H9 (cell line): ENCODE data around the gene SGIP1. TPM values are rescaled to one million over a fixed set of nuclear protein-coding genes. Genes with fewer than 3 reads are reported as not detected.

ENCODE experiments used
- DNase-seq: peaks from one replicate; pipeline ENCODE4 v3.0.0-alpha.2; 2017
- H2AFZ ChIP-seq: one replicate; pipeline ENCODE4 v1.6.1; 2013; ENCODE audit warnings: mild to moderate bottlenecking, low read length, control low read depth, moderate library complexity
- H2AK5ac ChIP-seq: 2 replicates; pipeline ENCODE4 v1.6.1; 2013; ENCODE audit warnings: low read length, control low read depth, mixed read lengths; ENCODE audit not compliant: insufficient read length
- H2BK120ac ChIP-seq: one replicate; pipeline ENCODE4 v1.6.1; 2013; ENCODE audit warnings: low read depth, mild to moderate bottlenecking, low read length, control low read depth, inconsistent platforms; ENCODE audit not compliant: poor library complexity, severe bottlenecking
- H2BK12ac ChIP-seq: 2 replicates; pipeline ENCODE4 v1.6.1; 2013; ENCODE audit warnings: low read length, control low read depth, mixed read lengths, low read depth; ENCODE audit not compliant: insufficient read length
- H2BK15ac ChIP-seq: 2 replicates; pipeline ENCODE4 v1.6.1; 2013; ENCODE audit warnings: low read depth, low read length, control low read depth
- H2BK20ac ChIP-seq: one replicate; pipeline ENCODE4 v1.6.1; 2013; ENCODE audit warnings: low read depth, mild to moderate bottlenecking, low read length, control low read depth, inconsistent platforms; ENCODE audit not compliant: poor library complexity, severe bottlenecking
- H2BK5ac ChIP-seq: 2 replicates; pipeline ENCODE4 v1.6.1; 2013; ENCODE audit warnings: low read length, control low read depth, mixed read lengths; ENCODE audit not compliant: insufficient read length
- H3K14ac ChIP-seq: 2 replicates; pipeline ENCODE4 v1.6.1; 2013; ENCODE audit warnings: low read length, control low read depth; ENCODE audit not compliant: insufficient read depth
- H3K18ac ChIP-seq: 2 replicates; pipeline ENCODE4 v1.6.1; 2013; ENCODE audit warnings: low read depth, mild to moderate bottlenecking, mixed read lengths, low read length, control low read depth; ENCODE audit not compliant: insufficient read length
- H3K23ac ChIP-seq: 2 replicates; pipeline ENCODE4 v1.6.1; 2013; ENCODE audit warnings: low read length, control low read depth, mixed read lengths, low read depth; ENCODE audit not compliant: insufficient read length
- H3K23me2 ChIP-seq: 2 replicates; pipeline ENCODE4 v1.6.1; 2013; ENCODE audit warnings: low read depth, mild to moderate bottlenecking, mixed read lengths, low read length, control low read depth; ENCODE audit not compliant: insufficient read length, poor library complexity, severe bottlenecking
- H3K27ac ChIP-seq: 2 replicates; pipeline ENCODE4 v1.5.1; 2013; ENCODE audit warnings: low read length, control low read depth, mixed read lengths, low read depth; ENCODE audit not compliant: insufficient read length
- H3K27me3 ChIP-seq: 2 replicates; pipeline ENCODE4 v1.6.1; 2013; ENCODE audit warnings: low read length, control low read depth, inconsistent platforms; ENCODE audit not compliant: insufficient read depth
- H3K4ac ChIP-seq: 2 replicates; pipeline ENCODE4 v1.6.1; 2013; ENCODE audit warnings: low read depth, mild to moderate bottlenecking, control low read depth, inconsistent platforms, low read length, moderate library complexity
- H3K4me1 ChIP-seq: 2 replicates; pipeline ENCODE4 v1.6.1; 2013; ENCODE audit warnings: low read length, control low read depth, inconsistent platforms; ENCODE audit not compliant: insufficient read depth
- H3K4me2 ChIP-seq: 2 replicates; pipeline ENCODE4 v1.6.1; 2013; ENCODE audit warnings: low read length, control low read depth, mixed read lengths; ENCODE audit not compliant: insufficient read length, insufficient read depth
- H3K56ac ChIP-seq: 2 replicates; pipeline ENCODE4 v1.6.1; 2013; ENCODE audit warnings: low read depth, mild to moderate bottlenecking, mixed read lengths, low read length, control low read depth; ENCODE audit not compliant: insufficient read length
- H3K79me1 ChIP-seq: 2 replicates; pipeline ENCODE4 v1.6.1; 2013; ENCODE audit warnings: low read depth, mild to moderate bottlenecking, moderate library complexity, low read length, control low read depth, inconsistent platforms; ENCODE audit not compliant: insufficient read depth, poor library complexity, severe bottlenecking
- H3K79me2 ChIP-seq: 2 replicates; pipeline ENCODE4 v1.6.1; 2013; ENCODE audit warnings: low read length, control low read depth, inconsistent platforms; ENCODE audit not compliant: insufficient read depth
- H3K9ac ChIP-seq: 2 replicates; pipeline ENCODE4 v1.6.1; 2013; ENCODE audit warnings: low read length, control low read depth, mixed read lengths; ENCODE audit not compliant: insufficient read length; ENCODE audit errors: extremely low read depth
- H3K9me3 ChIP-seq: one replicate; pipeline ENCODE4 v1.6.1; 2013; ENCODE audit warnings: low read depth, low read length, inconsistent platforms; ENCODE audit not compliant: control insufficient read depth
- H3T11ph ChIP-seq: one replicate; pipeline ENCODE4 v1.6.1; 2013; ENCODE audit warnings: mild to moderate bottlenecking, low read length, control low read depth, inconsistent platforms
- H4K20me1 ChIP-seq: one replicate; pipeline ENCODE4 v1.6.1; 2013; ENCODE audit not compliant: control insufficient read depth, insufficient read length, insufficient read depth
- H4K5ac ChIP-seq: 2 replicates; pipeline ENCODE4 v1.6.1; 2013; ENCODE audit warnings: low read depth, mild to moderate bottlenecking, mixed read lengths, low read length, control low read depth; ENCODE audit not compliant: insufficient read length
- H4K8ac ChIP-seq: replicated peaks from 2 replicates; pipeline ENCODE4 v1.6.1; 2013; ENCODE audit warnings: low read length, control low read depth, mixed read lengths, low read depth; ENCODE audit not compliant: insufficient read length
- H4K91ac ChIP-seq: 2 replicates; pipeline ENCODE4 v1.6.1; 2013; ENCODE audit warnings: low read depth, mild to moderate bottlenecking, moderate library complexity, mixed read lengths, low read length, control low read depth; ENCODE audit not compliant: insufficient read length
- H3K27ac Mint-ChIP-seq, 3 experiments: 2 replicates in 2 of 3; 3 replicates in 1 of 3; pipeline ENCODE4 v1.8.0; 2020 to 2021; ENCODE audit warnings: mixed read lengths in 3 of 3, mild to moderate bottlenecking in 1 of 3, moderate library complexity in 1 of 3
- H3K27me3 Mint-ChIP-seq: 2 replicates; pipeline ENCODE4 v1.8.0; 2021; ENCODE audit warnings: low read depth, mild to moderate bottlenecking, moderate library complexity, mixed read lengths
- H3K36me3 Mint-ChIP-seq, 3 experiments: 2 replicates in 2 of 3; 3 replicates in 1 of 3; pipeline ENCODE4 v1.8.0; 2020 to 2021; ENCODE audit warnings: low read depth in 3 of 3, mixed read lengths in 3 of 3; ENCODE audit not compliant: insufficient read depth in 1 of 3
- H3K4me1 Mint-ChIP-seq, 2 experiments: 2 replicates each; pipeline ENCODE4 v1.8.0; 2020; ENCODE audit warnings: mixed read lengths in 2 of 2
- H3K4me3 Mint-ChIP-seq, 2 experiments: 2 replicates in 1 of 2; 3 replicates in 1 of 2; pipeline ENCODE4 v1.8.0; 2020 to 2021; ENCODE audit warnings: mild to moderate bottlenecking in 2 of 2, mixed read lengths in 2 of 2, moderate library complexity in 1 of 2
- H3K9me3 Mint-ChIP-seq, 2 experiments: 2 replicates in 1 of 2; 3 replicates in 1 of 2; pipeline ENCODE4 v1.8.0; 2020; ENCODE audit warnings: mild to moderate bottlenecking in 2 of 2, mixed read lengths in 2 of 2, moderate library complexity in 1 of 2
- WGBS: extraction: QIAGEN DNeasy Blood & Tissue Kit; methylation state at CpG from one replicate; pipeline ENCODE4 v1.1.7; 2013; ENCODE audit warnings: missing lambda C conversion rate, low lambda C conversion rate, mixed read lengths; ENCODE audit not compliant: insufficient read length; ENCODE audit errors: extremely low coverage; 5-methylcytosine and 5-hydroxymethylcytosine counted together
- total RNA-seq: library from RNA; stranded (reverse); gene quantifications from 2 replicates; pipeline ENCODE4 v1.2.1, GENCODE V29; 2021
- TF ChIP-seq, protein P1 (sequence below): fragments of 200-600 bp; sonication (generic); conservative IDR thresholded peaks from 3 replicates; pipeline ENCODE4 v1.8.0; 2021; ENCODE audit warnings: antibody characterized with exemption, mild to moderate bottlenecking

Gene SGIP1
- total RNA-seq, 1 experiment from 2014 or later, result 1.5 TPM

DNA sequence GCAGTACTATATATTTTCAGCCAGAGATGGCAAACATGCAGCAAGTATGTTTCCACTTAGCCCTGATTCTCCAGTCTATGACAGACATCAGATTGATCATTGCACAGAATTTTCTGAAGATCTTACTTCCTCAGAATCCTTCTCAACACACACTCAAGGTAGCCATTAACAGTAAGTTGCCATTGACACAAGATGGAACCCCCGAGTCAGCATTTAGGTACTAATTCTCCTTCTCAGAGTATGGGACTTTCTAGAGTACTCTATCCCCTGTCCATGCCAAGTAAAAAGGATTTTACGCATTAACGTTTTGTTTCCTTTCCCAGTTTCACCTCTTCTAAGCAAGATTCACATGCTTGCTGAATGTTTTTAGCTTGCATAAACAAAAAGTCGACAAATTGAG, 63.5 kb downstream of the SGIP1 start:
- H2BK5ac ChIP-seq, result no peak overlapping the region
- H2BK120ac ChIP-seq, result no peak overlapping the region
- H2BK15ac ChIP-seq, result no peak overlapping the region
- no peaks in the 10 kb centered on the region for H3K79me1 ChIP-seq
- H4K91ac ChIP-seq, result no peak overlapping the region
- no peak overlapping the region for H3T11ph ChIP-seq
- no peaks in the 10 kb centered on the region for H3K27me3 ChIP-seq
- Mint-ChIP-seq H3K4me3 (no peak overlapping the region), H3K9me3 (peaks cover 3 to 8% of the 10 kb centered on the region in 2 experiments; a peak in 3 of 5 replicates), H3K4me1 (no peaks in the 10 kb centered on the region), H3K27ac (no peak overlapping the region), H3K36me3 (no peaks in the 10 kb centered on the region; a peak in 1 of 7 replicates), H3K27me3 (no peaks in the 10 kb centered on the region)
- no CpG with 5 or more reads among the region's 4 CpGs for WGBS
- H3K79me2 ChIP-seq, result no peaks in the 10 kb centered on the region
- no peak overlapping the region for H3K18ac ChIP-seq
- H3K4me2 ChIP-seq, result no peak overlapping the region
- H3K4me1 ChIP-seq, result no peaks in the 10 kb centered on the region
- no peak overlapping the region for H2BK12ac ChIP-seq
- no peak overlapping the region for H2AK5ac ChIP-seq
- no peaks in the 10 kb centered on the region for H3K23me2 ChIP-seq
- no peak overlapping the region for H2BK20ac ChIP-seq
- no peak overlapping the region for H2AFZ ChIP-seq
- DNase-seq, result no peak
- H4K5ac ChIP-seq, result no peak overlapping the region
- TF ChIP-seq, protein P1, sequence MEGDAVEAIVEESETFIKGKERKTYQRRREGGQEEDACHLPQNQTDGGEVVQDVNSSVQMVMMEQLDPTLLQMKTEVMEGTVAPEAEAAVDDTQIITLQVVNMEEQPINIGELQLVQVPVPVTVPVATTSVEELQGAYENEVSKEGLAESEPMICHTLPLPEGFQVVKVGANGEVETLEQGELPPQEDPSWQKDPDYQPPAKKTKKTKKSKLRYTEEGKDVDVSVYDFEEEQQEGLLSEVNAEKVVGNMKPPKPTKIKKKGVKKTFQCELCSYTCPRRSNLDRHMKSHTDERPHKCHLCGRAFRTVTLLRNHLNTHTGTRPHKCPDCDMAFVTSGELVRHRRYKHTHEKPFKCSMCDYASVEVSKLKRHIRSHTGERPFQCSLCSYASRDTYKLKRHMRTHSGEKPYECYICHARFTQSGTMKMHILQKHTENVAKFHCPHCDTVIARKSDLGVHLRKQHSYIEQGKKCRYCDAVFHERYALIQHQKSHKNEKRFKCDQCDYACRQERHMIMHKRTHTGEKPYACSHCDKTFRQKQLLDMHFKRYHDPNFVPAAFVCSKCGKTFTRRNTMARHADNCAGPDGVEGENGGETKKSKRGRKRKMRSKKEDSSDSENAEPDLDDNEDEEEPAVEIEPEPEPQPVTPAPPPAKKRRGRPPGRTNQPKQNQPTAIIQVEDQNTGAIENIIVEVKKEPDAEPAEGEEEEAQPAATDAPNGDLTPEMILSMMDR, result no peak
- no peaks in the 10 kb centered on the region for H4K20me1 ChIP-seq
- no peak overlapping the region for H3K9ac ChIP-seq
- H3K9me3 ChIP-seq, result no peaks in the 10 kb centered on the region
- no peak overlapping the region for H3K14ac ChIP-seq
- no peak overlapping the region for H4K8ac ChIP-seq
- no peak overlapping the region for H3K4ac ChIP-seq
- no peak overlapping the region for H3K23ac ChIP-seq
- no peak overlapping the region for H3K56ac ChIP-seq
- no peak overlapping the region for H3K27ac ChIP-seq
